ENCODE measurements around the gene ELAC1.
"Not testable (repeated sequence)": the region's sequence is repeated elsewhere in the genome, so short reads cannot be mapped to it uniquely, and the experiment has no call there.

Gene ELAC1

GRCh38 chr18:50987261-50987660 lies 19.4 kb downstream of the ELAC1 start:
- no peak overlapping the region for H3K4me3 ChIP-seq (ENCODE audit: low read length)
- TF ChIP-seq ZNF274 (IDR thresholded peaks at IDR 0.05; ENCODE audit: low read depth, low read length) = no peak

- no peak overlapping the region for H3K4me3 ChIP-seq (ENCODE audit: low read length)
- TF ChIP-seq ZNF274 (IDR thresholded peaks at IDR 0.05; ENCODE audit: low read depth, low read length) = no peak
Observed at GRCh38 chr18:50989711-50990110, 21.9 kb downstream of the ELAC1 start.

- TF ChIP-seq ZNF274 (IDR thresholded peaks at IDR 0.05; ENCODE audit: low read depth, low read length) = no peak
- no peak overlapping the region for H3K4me3 ChIP-seq (ENCODE audit: low read length)
Observed at GRCh38 chr18:50992351-50992762, 24.5 kb downstream of the ELAC1 start.

GRCh38 chr18:50994031-50994430 lies 26.2 kb downstream of the ELAC1 start:
- TF ChIP-seq ZNF274 (IDR thresholded peaks at IDR 0.05; ENCODE audit: low read depth, low read length) = no peak
- no peak overlapping the region for H3K4me3 ChIP-seq (ENCODE audit: low read length)

GRCh38 chr18:51003174-51003573 lies 35.3 kb downstream of the ELAC1 start:
- not testable (repeated sequence) for H3K4me3 ChIP-seq (ENCODE audit: low read length)

- TF ChIP-seq ZNF274 (IDR thresholded peaks at IDR 0.05; ENCODE audit: low read depth, low read length) = no peak
- no peak overlapping the region for H3K4me3 ChIP-seq (ENCODE audit: low read length)
Observed at GRCh38 chr18:51006061-51006818, 38.4 kb downstream of the ELAC1 start.

- no peak for TF ChIP-seq ZNF274 (IDR thresholded peaks at IDR 0.05; ENCODE audit: low read depth, low read length)
- no peak overlapping the region for H3K4me3 ChIP-seq (ENCODE audit: low read length)
Observed at GRCh38 chr18:51006948-51007789, 39.3 kb downstream of the ELAC1 start.

- TF ChIP-seq ZNF274 (IDR thresholded peaks at IDR 0.05; ENCODE audit: low read depth, low read length) = no peak
- H3K4me3 ChIP-seq (ENCODE audit: low read length) = no peak overlapping the region
Observed at GRCh38 chr18:51007790-51008139, 39.9 kb downstream of the ELAC1 start.

- no peak overlapping the region for H3K4me3 ChIP-seq (ENCODE audit: low read length)
- no peak for TF ChIP-seq ZNF274 (IDR thresholded peaks at IDR 0.05; ENCODE audit: low read depth, low read length)
Observed at GRCh38 chr18:51009072-51009471, 41.2 kb downstream of the ELAC1 start.

- TF ChIP-seq ZNF274 (IDR thresholded peaks at IDR 0.05; ENCODE audit: low read depth, low read length) = no peak
- H3K4me3 ChIP-seq (ENCODE audit: low read length) = no peak overlapping the region
Observed at GRCh38 chr18:51010218-51010617, 42.4 kb downstream of the ELAC1 start.

- no peak for TF ChIP-seq ZNF274 (IDR thresholded peaks at IDR 0.05; ENCODE audit: low read depth, low read length)
- no peak overlapping the region for H3K4me3 ChIP-seq (ENCODE audit: low read length)
Observed at GRCh38 chr18:51011709-51012108, 43.9 kb downstream of the ELAC1 start.

GRCh38 chr18:51012441-51012840 lies 44.6 kb downstream of the ELAC1 start:
- TF ChIP-seq ZNF274 (IDR thresholded peaks at IDR 0.05; ENCODE audit: low read depth, low read length) = no peak
- H3K4me3 ChIP-seq (ENCODE audit: low read length) = no peak overlapping the region

GRCh38 chr18:51013259-51013658 lies 45.4 kb downstream of the ELAC1 start:
- no peak overlapping the region for H3K4me3 ChIP-seq (ENCODE audit: low read length)
- TF ChIP-seq ZNF274 (IDR thresholded peaks at IDR 0.05; ENCODE audit: low read depth, low read length) = no peak

- no peak overlapping the region for H3K4me3 ChIP-seq (ENCODE audit: low read length)
- TF ChIP-seq ZNF274 (IDR thresholded peaks at IDR 0.05; ENCODE audit: low read depth, low read length) = no peak
Observed at GRCh38 chr18:51017140-51017879, 49.5 kb downstream of the ELAC1 start.

- no peak for TF ChIP-seq ZNF274 (IDR thresholded peaks at IDR 0.05; ENCODE audit: low read depth, low read length)
- H3K4me3 ChIP-seq (ENCODE audit: low read length) = no peak overlapping the region
Observed at GRCh38 chr18:51020536-51020935, 52.7 kb downstream of the ELAC1 start.
